Measurements from ENCODE around the gene EVC2. TPM values are rescaled to one million over a fixed set of nuclear protein-coding genes. Genes with fewer than 3 reads are reported as not detected.

Gene EVC2
- total and polyA plus RNA-seq, 9 of the 15 experiments (the other 6 are each of a cell fraction or from before 2014, with no cell fraction given): 0.03 to 0.55 (median 0.38) TPM; not detected in 1

- TF ChIP-seq, protein P1, sequence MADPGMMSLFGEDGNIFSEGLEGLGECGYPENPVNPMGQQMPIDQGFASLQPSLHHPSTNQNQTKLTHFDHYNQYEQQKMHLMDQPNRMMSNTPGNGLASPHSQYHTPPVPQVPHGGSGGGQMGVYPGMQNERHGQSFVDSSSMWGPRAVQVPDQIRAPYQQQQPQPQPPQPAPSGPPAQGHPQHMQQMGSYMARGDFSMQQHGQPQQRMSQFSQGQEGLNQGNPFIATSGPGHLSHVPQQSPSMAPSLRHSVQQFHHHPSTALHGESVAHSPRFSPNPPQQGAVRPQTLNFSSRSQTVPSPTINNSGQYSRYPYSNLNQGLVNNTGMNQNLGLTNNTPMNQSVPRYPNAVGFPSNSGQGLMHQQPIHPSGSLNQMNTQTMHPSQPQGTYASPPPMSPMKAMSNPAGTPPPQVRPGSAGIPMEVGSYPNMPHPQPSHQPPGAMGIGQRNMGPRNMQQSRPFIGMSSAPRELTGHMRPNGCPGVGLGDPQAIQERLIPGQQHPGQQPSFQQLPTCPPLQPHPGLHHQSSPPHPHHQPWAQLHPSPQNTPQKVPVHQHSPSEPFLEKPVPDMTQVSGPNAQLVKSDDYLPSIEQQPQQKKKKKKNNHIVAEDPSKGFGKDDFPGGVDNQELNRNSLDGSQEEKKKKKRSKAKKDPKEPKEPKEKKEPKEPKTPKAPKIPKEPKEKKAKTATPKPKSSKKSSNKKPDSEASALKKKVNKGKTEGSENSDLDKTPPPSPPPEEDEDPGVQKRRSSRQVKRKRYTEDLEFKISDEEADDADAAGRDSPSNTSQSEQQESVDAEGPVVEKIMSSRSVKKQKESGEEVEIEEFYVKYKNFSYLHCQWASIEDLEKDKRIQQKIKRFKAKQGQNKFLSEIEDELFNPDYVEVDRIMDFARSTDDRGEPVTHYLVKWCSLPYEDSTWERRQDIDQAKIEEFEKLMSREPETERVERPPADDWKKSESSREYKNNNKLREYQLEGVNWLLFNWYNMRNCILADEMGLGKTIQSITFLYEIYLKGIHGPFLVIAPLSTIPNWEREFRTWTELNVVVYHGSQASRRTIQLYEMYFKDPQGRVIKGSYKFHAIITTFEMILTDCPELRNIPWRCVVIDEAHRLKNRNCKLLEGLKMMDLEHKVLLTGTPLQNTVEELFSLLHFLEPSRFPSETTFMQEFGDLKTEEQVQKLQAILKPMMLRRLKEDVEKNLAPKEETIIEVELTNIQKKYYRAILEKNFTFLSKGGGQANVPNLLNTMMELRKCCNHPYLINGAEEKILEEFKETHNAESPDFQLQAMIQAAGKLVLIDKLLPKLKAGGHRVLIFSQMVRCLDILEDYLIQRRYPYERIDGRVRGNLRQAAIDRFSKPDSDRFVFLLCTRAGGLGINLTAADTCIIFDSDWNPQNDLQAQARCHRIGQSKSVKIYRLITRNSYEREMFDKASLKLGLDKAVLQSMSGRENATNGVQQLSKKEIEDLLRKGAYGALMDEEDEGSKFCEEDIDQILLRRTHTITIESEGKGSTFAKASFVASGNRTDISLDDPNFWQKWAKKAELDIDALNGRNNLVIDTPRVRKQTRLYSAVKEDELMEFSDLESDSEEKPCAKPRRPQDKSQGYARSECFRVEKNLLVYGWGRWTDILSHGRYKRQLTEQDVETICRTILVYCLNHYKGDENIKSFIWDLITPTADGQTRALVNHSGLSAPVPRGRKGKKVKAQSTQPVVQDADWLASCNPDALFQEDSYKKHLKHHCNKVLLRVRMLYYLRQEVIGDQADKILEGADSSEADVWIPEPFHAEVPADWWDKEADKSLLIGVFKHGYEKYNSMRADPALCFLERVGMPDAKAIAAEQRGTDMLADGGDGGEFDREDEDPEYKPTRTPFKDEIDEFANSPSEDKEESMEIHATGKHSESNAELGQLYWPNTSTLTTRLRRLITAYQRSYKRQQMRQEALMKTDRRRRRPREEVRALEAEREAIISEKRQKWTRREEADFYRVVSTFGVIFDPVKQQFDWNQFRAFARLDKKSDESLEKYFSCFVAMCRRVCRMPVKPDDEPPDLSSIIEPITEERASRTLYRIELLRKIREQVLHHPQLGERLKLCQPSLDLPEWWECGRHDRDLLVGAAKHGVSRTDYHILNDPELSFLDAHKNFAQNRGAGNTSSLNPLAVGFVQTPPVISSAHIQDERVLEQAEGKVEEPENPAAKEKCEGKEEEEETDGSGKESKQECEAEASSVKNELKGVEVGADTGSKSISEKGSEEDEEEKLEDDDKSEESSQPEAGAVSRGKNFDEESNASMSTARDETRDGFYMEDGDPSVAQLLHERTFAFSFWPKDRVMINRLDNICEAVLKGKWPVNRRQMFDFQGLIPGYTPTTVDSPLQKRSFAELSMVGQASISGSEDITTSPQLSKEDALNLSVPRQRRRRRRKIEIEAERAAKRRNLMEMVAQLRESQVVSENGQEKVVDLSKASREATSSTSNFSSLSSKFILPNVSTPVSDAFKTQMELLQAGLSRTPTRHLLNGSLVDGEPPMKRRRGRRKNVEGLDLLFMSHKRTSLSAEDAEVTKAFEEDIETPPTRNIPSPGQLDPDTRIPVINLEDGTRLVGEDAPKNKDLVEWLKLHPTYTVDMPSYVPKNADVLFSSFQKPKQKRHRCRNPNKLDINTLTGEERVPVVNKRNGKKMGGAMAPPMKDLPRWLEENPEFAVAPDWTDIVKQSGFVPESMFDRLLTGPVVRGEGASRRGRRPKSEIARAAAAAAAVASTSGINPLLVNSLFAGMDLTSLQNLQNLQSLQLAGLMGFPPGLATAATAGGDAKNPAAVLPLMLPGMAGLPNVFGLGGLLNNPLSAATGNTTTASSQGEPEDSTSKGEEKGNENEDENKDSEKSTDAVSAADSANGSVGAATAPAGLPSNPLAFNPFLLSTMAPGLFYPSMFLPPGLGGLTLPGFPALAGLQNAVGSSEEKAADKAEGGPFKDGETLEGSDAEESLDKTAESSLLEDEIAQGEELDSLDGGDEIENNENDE (IDR thresholded peaks at IDR 0.05; ENCODE audit: low read depth, low read length): no peak
- no peak for TF ChIP-seq ZNF512 (tag; IDR thresholded peaks at IDR 0.05)
- no peak for TF ChIP-seq MED1 (CRISPR knock-in tag; IDR thresholded peaks at IDR 0.05; ENCODE audit: borderline replicate concordance)
- no peak for TF ChIP-seq SMAD2 (IDR thresholded peaks at IDR 0.05; ENCODE audit: low read depth, low read length)
- TF ChIP-seq SNAPC5 (CRISPR knock-in tag; IDR thresholded peaks at IDR 0.05): no peak
- no peak for TF ChIP-seq GTF2A2 (tag; IDR thresholded peaks at IDR 0.05)
- no peak for TF ChIP-seq ZNF224 (CRISPR knock-in tag; IDR thresholded peaks at IDR 0.05)
- TF ChIP-seq, protein P2, sequence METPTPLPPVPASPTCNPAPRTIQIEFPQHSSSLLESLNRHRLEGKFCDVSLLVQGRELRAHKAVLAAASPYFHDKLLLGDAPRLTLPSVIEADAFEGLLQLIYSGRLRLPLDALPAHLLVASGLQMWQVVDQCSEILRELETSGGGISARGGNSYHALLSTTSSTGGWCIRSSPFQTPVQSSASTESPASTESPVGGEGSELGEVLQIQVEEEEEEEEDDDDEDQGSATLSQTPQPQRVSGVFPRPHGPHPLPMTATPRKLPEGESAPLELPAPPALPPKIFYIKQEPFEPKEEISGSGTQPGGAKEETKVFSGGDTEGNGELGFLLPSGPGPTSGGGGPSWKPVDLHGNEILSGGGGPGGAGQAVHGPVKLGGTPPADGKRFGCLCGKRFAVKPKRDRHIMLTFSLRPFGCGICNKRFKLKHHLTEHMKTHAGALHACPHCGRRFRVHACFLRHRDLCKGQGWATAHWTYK (CRISPR knock-in tag; IDR thresholded peaks at IDR 0.05): no peak
- TF ChIP-seq CLOCK (CRISPR knock-in tag; IDR thresholded peaks at IDR 0.05; ENCODE audit: borderline replicate concordance): no peak
- TF ChIP-seq ERF (CRISPR knock-in tag; IDR thresholded peaks at IDR 0.05): no peak
- TF ChIP-seq SAFB (IDR thresholded peaks at IDR 0.05; ENCODE audit: borderline replicate concordance, low read depth, low read length): no peak
These were observed 181.1 kb downstream of the EVC2 start (continued) for GRCh38 chr4:5527211-5527610.
